Measurements from ENCODE around the gene FBN1.

FBN1 gene

DNA sequence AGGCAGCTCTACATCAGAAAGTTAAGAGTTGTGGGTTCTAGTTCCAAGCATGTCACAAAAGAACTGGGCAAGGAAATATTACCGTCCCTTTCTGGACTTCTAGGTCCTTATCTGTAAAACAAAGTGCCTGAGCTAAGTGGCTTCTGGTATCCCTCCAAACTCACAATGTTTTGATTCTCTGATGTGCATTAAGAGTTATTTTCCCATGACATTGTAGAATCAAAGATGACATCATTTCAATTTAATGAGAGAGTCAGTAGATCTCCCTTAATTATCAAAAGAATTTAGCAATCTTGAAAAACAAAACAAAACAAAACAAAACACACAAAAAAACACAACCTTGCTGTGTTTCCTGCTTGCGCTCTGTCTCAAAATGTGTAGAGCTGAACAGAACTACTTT lies 225.6 kb downstream of the FBN1 start:
- DNase-seq = no peak

DNA sequence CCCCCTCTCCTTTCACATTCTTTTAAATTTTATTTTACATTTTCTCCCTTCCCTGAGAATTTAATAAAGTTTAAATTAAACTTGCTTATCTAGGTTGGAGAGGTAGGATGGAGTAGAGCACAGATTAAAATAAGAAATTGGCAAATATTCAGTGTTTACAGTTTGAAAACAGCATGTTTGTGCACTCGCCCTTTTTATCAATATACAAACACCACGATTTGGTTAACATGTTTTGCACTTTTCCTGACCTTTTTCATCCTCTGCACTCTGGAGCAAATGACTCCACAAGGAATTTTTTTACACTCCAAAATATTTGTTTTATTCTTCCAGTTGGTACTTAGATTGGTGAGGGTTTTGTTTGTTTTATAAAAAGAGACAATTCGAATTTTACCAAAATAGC lies 227.2 kb downstream of the FBN1 start:
- no peak for DNase-seq

DNA sequence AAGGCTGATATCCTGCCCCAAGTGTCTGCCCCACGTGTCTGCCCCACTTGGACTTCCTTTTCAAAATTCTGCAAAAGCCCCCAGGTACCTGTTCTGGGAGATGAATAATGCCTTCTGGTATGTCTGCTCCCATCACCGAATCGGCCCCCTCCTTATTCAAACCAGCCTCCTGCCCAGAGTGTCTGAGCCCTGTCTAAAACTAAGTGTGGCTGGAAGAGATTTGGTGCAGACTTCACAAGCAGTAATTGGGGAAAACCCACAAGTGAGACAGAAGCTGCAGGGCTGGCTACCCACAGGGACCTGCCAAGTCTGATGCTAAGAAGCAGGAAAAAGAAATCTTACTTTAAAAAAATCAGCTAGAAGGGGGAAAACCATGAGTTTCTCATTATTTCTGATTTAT lies 229.2 kb downstream of the FBN1 start:
- no peak for DNase-seq

DNA sequence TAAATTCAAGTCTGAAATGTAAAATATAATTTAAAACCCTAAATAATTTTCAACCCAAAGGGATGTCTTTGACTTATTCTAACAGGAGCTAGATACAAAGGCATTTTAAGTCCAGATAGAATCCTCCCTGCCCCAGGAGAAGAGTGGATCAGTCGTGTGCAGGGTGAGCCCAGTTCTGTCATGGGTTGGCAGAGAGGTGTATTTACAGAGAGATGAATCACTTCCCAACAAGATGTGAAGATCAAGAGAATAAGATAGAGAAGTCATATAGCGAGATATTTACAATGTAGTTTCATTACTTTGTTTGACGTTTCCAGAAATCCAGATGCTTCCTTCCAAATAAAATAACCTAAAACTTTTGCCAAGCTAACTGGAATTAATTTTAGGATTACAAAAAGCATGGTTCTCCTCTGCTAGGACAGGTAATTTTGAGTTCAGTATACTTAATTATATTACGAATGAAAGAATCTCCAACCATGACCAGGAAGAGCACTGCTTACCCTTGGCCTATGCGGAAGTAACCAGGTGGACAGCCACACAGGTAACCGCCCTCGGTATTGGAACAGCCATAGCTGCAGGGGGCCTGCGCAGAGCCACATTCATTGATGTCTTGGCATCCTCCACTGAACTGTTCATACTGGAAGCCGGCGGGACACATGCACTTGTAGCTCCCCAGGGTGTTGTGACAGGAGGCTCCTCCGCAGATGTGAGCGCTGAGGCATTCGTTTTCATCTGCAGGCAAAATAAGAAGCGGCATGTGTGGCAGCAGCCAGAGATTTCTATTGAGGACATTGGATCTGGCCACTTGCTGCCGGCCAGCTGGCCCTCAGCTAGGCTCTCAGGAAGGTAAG lies 230.2 kb downstream of the FBN1 start:
- no peak for DNase-seq

DNA sequence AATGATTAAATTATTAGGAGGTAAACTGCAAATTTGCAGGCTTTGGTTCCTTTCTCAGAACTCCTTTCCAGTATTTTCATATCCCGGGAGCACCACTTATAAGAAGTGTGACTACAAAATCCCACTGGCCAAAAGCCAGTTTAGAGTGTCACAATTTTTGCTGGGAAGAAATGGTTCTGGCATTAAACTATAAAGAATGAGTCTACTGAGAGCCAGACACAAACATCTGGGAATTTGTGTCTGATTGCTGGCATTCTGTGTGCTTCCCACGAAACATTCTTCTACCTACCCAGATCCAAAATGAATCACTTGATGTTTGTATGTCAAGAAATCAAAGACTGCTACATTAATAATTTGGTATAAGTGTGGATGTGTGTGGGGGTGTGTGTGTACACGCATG lies 231.5 kb downstream of the FBN1 start:
- DNase-seq = no peak

DNA sequence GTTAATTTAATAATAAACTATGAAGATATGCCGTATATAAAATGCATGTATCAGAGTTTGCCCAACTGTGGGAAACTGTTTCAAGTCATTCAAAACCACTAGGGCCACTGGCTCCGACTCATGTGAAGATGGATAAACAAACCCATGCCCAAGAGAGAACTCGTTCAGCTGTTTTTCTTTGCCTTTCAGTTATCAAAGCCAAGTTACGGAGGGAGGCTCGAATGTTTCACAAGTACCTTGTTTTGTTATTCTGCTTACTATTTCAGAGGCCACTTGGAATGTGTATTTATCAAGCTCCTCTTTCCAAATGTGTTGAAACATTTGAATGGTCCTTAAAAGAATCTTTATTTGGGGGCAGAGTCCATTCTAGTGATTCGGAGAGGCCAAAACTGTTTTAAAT lies 232.2 kb downstream of the FBN1 start:
- no peak for DNase-seq

DNA sequence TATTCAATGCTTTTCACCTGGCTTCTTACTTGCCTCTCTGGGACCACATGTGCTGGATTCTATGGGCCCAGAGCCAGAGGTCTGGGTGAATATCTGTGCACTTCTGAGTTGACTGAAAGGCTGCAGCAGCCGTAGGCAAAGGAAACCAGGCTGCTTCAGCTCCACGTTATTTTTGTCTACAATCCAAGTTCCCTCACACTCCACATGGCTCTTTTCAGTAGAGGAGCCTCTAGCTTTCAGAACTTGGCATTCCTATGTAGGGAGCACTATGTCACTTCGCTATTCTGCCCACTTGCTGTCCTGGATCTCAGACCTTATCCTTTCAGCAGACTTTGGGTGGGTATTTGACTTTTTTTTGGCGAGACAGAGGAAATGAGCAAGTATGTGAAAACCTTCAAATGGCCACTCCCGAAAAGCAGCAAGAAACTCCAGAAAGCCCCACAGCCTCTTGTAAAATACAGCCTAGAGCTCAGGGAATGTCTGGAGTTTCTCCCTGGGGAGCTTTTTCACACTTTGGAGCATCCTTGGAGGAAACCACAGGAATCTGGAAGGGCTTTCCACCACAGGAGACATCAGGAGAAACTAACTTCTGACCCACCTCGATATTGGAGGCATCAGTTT lies 233.4 kb downstream of the FBN1 start:
- DNase-seq = no peak

DNA sequence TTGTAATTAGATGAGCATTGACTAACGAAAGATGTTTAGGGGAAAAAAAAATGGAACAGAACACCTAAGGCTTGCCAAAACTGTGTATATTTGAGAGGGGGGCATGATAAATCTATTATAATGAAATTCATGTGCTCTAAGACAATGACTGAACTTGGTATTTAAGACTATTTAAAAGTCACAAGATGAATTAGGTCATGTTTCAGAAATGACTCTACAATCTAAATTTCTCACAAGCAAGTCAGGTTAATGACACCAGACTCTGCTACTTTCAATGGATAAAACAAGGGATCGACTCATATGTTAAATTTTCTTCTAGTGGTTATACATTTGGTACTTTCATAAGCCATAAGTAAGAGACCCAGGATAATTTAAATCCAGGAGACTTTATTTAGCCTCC lies 235.9 kb downstream of the FBN1 start:
- DNase-seq = no peak

DNA sequence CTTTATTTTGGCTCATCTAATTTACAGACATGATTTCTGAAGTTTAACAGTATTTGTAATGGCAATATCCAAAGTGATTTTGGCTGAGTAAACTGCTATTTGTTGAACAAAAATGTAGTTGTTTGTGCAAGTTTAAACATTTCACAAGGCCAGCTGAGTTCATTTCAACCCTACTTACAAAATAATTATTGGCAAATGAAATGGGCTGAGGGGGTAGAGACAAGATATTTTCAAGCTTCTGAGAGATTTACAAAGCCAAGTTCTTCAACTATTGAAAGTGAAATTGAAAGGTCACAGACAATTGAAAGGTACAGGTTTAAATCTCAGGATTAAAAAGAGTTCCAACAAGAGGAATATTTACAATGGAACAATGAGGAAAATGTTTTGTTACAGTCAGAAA lies 237.2 kb downstream of the FBN1 start:
- no peak for DNase-seq

DNA sequence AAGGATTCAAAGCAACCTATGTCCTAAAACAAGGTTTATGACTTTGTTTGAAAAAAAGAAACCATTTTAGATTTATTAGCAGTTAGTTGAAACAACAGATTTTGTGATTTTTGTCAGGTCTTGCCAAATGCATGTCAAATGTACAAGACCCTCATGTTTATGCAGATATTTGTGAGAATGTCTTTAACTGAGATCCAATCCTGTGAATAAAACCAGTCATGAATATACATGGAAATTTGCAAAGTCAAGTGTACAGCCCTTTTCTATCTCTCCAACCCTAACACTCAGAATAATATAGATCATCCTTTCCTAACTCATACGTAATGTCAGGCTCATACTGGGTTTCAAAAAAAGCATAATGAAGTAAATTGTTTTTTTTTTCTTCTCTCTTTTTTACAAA lies 237.9 kb downstream of the FBN1 start:
- DNase-seq = no peak

DNA sequence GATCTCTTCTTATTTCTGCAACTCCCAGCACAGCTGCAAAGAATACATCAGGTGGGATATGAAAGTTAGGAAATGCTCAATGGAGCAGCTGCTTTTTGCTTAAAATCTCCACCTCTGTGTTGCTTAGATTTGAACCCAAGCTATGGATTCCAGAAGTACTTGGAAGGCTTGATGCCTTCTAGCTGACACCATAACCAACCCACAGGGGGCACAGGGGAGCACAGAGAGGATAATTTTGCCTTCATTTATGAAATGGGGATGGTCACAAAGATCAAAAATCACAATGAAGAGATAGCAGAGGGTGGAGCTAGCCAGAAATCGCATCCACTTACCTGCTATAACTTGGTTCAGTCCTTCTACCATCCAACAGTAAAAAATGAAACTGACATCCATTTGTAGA lies 238.6 kb downstream of the FBN1 start:
- DNase-seq = no peak

DNA sequence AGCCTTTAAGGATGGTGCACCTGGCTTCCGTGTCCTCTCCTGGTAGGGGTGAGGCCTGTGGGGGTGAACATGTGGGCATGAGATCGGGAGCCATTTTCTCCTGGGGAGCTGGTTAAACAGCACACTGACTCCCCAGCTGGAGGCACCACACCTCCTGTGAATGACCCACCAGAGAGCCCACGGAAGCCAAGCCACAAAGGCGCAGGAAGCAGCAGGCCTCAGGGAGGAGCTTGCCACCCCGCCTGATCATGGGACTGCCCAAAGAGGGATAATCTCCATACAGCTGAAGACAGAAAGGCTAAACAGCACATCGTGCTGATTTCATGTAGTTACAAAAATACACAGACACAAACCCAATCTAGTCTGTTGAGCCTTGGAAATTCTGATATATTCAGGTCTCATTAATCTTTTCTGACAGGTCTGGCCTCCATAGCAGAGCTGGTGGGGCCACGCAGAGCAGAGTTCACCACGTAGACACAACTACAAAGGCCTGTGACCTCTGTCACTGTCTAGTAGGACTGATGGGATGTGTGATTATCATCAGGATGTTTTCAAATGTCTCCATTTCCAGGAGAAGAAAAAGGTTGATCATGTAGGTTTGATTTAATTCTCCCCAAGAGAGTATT lies 239.1 kb downstream of the FBN1 start:
- DNase-seq = no peak

DNA sequence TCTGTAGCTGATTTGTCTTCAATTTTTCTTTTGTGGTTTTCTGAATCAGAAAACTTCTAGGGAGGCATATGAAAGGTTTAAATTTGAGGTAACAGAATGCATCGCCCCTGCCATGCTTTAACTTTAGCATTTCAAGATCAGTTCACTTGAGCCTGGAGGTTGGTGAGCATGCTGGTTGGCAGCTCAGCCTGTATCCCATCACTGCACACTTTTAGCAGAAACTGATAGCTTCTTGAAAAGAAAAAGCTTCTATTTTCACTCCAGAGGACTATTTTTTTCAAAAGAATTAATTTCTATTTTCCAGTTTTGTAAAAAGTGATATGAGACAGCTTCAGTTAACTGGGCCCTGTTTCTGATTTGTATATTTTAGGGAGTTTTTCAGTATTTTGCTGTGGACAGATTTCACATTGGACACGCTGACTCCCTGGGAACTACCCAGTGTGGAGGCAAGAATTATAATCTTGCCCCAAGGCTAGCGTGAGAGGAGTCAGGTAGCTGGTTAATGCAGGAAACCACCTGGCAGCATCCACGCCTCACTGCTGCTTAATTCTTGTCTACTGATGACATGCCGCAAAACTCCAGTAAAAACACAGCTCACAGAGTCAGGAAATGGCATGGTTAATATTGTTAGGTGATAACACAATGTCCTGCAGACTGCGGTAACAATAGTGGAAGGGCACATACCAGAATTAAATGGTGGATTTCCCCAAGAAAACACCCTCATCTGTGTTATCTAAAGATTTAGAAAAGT lies 242.9 kb downstream of the FBN1 start:
- DNase-seq = no peak

DNA sequence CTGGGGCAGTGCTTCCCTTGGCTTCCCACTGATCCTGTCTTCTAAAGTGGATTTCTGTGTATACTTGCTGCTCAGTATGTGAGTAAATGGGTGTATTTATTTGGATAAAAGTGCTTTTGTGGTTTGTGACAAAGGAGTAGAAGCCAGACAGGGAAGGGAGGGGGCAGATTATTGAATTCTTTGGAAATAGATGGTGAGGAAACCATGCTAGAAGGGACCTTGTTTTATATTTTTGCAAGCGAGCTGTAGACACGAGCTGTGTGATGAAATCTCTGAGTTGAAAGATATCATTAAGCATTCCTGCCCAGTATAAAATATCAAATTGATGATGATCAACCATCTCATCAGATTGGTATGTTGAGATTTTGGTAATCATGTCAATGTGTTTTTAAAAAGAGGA lies 245.4 kb downstream of the FBN1 start:
- DNase-seq = no peak

DNA sequence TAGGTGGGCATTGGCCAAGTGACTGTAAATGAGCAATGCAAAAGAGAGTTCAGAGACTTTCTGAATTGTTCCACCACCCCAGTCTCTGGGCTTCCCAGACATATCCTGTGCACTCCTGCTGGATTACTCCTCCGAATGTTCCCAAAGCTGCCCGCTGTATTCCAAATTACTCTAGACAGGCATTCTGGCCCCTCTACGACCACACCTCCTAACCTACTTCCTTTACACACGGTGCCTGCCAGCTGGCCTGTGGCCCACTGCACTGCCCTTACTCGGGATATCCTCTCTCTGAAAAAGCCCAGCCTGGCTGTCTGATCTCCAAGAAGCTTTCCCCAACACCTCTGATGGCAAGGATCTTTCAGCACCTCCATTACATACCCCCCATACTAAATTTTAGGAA lies 247.7 kb downstream of the FBN1 start:
- DNase-seq = no peak

DNA sequence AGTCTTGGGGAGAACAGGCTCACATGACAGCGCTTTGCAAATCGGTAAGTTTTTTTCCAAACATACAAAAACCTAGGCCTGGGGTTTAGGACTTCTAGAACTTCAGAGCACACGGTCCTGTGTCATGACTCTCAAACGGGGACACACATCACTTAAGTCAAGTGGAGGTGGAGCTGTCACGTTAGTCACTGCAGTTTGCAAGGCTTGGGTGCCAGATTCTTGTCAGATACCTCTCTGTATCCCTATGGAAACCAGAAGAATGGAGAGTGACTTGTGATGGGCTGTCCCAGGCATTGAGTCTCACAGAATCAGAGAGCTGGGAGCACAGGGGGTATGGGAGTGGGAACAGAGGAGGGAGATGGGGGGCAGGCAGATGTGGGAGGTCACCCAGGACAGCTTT lies 249.5 kb downstream of the FBN1 start:
- no peak for DNase-seq

DNA sequence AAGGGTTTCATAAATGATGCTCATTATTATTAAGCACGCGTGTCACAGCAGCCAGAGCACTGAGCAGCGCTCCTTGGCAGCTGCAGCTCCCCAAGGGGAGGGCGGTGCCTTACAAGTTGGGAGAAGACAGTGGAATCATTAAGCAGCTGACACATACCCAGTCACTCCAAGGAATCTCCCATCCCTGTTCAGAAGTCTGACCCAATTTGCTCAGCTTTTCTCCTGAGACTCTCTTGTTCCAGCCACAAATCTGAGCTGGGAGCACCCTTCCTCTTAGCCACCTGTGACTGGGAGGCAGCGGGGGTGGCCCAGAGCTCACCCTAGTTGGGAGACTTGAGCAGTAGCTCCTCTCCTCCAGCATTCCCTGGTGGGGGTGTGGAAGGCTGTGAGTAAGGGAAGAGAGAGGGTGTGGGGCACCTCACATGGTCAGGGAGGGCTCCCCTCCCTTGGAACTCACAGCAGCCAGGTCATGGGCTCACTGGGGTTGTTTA lies 249.9 kb downstream of the FBN1 start:
- DNase-seq = no peak

DNA sequence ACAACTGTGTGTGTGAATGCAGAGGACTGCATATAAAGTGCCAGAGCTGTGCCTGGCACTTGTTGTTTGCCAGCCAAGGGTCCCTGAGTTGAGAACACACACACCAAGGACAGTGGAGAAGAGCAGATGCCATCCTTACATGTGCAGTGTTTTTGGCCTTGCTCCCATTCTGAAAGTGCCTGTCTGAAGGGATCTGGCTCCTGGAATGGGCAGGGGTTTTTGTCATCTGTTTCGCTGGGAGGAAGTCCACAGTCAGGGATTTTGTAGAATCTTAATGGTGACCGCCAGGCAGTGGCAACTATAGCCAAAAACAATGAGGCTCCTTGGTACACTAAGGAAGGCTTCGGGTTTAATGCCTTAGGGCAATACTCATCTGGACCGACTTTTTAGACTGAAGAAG lies 250.5 kb downstream of the FBN1 start:
- DNase-seq = no peak

DNA sequence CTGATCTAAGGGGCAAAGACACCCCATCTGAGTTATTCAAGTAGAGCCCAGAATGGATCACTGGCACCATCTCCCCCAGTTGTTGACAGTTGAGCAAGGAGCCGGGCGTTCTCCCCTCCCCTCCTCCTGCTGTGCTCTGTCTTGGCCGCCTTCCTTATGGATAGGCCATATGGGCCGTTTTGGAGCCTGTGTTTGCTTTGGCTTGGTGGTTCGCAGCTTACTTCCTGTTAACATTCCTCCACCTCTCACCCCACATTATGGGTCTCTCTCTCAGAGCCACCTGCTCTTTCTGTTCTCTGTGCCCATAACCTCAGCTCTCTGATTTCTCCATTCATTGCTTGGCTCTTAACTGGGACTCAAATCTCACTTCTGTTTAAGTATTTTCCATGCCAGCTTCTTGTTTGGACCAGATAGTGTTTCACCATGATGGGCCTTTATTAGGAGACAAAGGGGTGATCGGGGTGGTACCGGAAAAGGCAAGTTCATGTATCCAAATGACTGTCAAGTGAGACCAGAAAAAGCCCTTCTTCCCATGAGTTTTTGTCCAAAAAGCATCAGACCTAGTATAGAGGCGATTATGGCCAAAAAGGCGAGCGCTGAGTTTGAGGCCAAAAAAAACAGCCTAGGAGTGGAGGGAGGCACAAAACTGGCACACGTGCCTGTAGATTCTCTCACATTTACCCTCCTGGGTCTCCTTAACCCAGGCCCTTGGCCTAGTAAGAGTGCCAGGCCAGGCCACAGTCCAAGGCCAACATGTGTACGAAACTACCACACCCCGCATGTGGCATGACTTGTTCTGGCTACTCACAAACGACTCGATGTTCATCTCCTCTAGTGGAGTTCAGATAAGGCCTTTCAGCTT lies 251.6 kb downstream of the FBN1 start:
- DNase-seq = no peak

DNA sequence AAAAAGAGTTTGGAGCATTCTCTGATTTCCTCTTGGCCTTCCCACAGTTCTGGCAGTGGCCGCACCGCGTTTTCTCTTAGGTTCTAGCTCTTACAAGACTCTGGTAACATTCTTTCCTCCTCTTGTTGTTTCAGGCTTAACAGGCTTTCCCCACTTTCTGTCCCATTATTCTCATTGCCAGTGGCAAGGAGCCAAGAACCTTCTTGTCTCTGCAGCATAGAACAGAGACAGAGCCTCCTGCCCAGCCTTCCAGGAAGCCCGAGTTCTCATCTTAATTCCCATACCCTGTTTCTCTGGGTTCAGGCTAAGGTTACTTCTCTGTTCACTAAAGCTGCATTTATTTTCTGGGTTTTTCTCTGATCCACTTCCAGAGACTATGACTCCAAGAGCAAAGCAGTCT lies 253.2 kb downstream of the FBN1 start:
- DNase-seq = no peak

DNA sequence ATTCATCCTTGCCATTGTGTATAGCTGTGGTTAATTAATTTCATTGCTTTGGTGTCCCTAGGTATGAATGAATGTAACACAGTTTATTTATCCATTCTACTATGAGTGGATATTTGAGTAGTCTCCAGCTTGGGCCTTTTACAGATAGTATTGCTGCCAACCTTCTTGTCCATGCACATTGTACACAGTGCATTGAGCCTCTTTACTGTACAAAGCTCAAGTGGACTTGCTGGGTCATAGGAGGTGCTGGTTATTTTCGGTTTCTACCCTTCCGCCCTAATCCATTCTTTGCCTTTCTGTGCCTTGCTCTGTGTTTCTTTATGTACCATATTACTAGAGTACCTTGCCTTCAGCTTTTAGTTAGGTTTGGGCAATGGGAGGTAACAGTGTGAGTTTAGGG lies 253.6 kb downstream of the FBN1 start:
- DNase-seq = no peak

DNA sequence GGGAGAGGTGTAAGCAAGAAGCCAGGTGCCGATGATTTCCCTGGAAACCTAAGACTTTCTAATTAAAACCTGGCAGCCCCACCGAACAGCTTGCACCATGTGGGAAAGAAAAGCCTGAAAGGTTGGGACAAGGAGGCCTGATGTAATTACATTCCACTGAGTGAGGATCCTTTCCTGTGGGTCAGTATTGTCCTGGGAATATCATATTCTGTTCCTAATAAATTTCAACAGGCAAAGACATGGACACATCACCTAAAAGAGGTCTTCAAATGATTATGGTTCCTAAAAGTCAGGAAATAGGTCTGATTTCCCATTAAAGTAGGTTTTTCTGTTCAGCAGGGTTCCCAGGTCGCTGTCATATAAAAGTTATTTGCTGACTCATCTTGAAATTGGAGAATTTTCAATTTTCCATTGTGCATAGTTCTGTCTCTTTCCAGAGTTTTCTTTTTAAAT lies 255.8 kb downstream of the FBN1 start:
- no peak for DNase-seq
